ENCODE data around the gene FAM118B. TPM values are rescaled to one million over a fixed set of nuclear protein-coding genes. Genes with fewer than 3 reads are reported as not detected.
A peak's percentile ranks its signal among the peaks of the same experiment; 100 is the strongest.

FAM118B gene
- total RNA-seq, 1 donor from 2014 or later = 26.7 TPM

GRCh38 chr11:126182787-126183445 lies 28.7 kb upstream of the FAM118B start:
- Histone ChIP-seq H3K4me1 (no peaks in the 10 kb centered on the region), H3K36me3 (peaks cover 4% of the 10 kb centered on the region), H3K27ac (replicated peaks) (no peak overlapping the region), H3K4me3 (no peak overlapping the region), H3K27me3 (ENCODE audit: low read depth) (no peaks in the 10 kb centered on the region), H3K9me3 (replicated peaks) (no peaks in the 10 kb centered on the region)
- DNase-seq = no peak
- intact Hi-C loops (cut with micrococcal nuclease) = no loop called here
- TF ChIP-seq, protein P1, sequence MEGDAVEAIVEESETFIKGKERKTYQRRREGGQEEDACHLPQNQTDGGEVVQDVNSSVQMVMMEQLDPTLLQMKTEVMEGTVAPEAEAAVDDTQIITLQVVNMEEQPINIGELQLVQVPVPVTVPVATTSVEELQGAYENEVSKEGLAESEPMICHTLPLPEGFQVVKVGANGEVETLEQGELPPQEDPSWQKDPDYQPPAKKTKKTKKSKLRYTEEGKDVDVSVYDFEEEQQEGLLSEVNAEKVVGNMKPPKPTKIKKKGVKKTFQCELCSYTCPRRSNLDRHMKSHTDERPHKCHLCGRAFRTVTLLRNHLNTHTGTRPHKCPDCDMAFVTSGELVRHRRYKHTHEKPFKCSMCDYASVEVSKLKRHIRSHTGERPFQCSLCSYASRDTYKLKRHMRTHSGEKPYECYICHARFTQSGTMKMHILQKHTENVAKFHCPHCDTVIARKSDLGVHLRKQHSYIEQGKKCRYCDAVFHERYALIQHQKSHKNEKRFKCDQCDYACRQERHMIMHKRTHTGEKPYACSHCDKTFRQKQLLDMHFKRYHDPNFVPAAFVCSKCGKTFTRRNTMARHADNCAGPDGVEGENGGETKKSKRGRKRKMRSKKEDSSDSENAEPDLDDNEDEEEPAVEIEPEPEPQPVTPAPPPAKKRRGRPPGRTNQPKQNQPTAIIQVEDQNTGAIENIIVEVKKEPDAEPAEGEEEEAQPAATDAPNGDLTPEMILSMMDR (IDR thresholded peaks at IDR 0.05; ENCODE audit: borderline replicate concordance) = no peak

DNA sequence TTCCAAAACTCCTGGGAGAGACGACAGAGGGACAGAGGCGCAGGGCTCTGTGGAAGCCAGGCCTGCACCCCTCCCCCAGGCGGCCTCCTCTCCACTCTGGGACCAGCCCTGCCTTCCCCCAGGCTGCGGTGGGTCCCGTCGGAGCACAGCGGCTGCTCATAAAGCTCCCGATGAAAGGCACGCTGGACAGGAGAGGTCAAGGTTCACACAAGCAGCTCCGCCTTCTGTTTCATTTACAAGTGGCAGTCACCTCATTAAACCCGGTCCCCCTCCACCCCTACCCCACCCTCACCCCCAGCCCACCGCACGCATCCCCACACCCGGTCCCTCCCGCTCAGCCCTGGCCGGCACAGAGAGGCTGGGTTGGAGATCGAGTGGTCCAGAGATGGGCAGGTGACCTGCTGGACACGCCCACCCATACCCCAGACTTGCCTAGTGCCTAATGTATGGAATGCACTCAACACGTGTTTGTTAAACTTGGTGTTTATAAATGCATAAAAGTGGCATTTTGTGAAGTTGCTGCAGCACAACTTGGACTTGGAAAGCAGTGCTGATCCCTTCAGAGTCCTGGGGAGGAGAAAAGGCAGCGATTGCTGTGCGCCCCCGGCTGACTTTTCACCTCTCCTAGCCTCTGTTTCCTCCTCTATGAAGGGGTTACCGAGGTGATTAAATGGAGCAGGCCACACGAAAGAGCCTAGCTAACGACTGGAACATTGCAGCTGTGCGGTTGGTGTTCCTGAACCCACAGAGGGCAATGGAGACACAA lies 26.1 kb upstream of the FAM118B start:
- H3K36me3 ChIP-seq = peaks cover 4% of the 10 kb centered on the region
- no peaks in the 10 kb centered on the region for H3K27me3 ChIP-seq (ENCODE audit: low read depth)
- H3K9me3 ChIP-seq (replicated peaks) = no peaks in the 10 kb centered on the region
- intact Hi-C loops (cut with micrococcal nuclease) = no loop called here
- H3K27ac ChIP-seq (replicated peaks) = no peak overlapping the region
- no peak for DNase-seq
- H3K4me1 ChIP-seq = no peaks in the 10 kb centered on the region
- TF ChIP-seq, protein P1 (IDR thresholded peaks at IDR 0.05; ENCODE audit: borderline replicate concordance) = no peak
- H3K4me3 ChIP-seq = no peak overlapping the region

GRCh38 chr11:126186025-126186698 lies 25.4 kb upstream of the FAM118B start:
- DNase-seq = peak; percentile 69
- intact Hi-C loops (cut with micrococcal nuclease) = no loop called here
- Histone ChIP-seq H3K9me3 (replicated peaks) (no peaks in the 10 kb centered on the region), H3K4me1 (no peaks in the 10 kb centered on the region), H3K36me3 (peaks cover 4% of the 10 kb centered on the region), H3K4me3 (no peak overlapping the region), H3K27ac (replicated peaks) (no peak overlapping the region), H3K27me3 (ENCODE audit: low read depth) (no peaks in the 10 kb centered on the region)
- TF ChIP-seq, protein P1 (IDR thresholded peaks at IDR 0.05; ENCODE audit: borderline replicate concordance) = no peak

DNA sequence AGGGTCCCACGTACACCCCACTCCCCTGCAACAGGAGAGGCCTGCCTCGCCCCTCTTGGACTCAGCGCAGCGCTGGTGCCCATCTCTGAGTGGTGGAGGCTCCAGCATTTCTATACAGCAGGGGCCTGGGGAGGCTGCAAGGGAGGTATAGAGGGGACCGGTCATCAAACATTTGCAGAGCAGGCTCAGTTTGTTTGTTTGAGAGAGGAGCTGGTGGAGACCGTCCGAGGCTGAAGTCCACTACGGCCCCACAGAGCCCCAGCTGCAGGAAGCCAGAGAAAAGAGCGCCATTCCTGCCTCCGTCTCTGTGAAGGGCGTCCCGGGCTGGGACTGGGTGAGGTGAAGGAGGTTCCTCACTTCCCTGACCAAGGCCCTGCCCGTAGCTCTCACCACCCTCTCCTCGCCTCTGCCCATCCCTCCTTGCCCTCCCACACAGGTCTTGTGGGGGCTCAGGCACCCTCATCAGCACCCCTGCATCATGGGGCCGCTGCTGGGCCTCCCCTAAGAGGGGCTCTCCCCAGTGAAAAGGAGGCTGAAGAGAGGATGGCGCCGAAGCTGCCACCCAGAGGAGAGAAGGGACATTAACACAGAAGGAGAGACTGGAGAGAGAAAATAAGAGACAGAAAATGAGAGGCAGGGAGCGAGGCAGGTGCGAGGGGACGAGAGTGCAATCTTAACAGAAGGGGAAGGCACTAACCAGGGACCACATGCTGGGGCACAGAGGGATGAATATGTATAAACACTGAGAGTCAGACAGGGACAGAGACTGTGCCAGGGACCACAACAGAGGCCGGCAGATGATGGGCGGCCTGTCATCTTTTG lies 24.7 kb upstream of the FAM118B start:
- DNase-seq = no peak
- TF ChIP-seq, protein P1 (IDR thresholded peaks at IDR 0.05; ENCODE audit: borderline replicate concordance) = no peak
- Histone ChIP-seq H3K27me3 (ENCODE audit: low read depth) (no peaks in the 10 kb centered on the region), H3K36me3 (peaks cover 10% of the 10 kb centered on the region), H3K9me3 (replicated peaks) (no peaks in the 10 kb centered on the region), H3K4me3 (no peak overlapping the region), H3K4me1 (no peaks in the 10 kb centered on the region), H3K27ac (replicated peaks) (no peak overlapping the region)
- intact Hi-C loops (cut with micrococcal nuclease) = no loop called here

Measured in left ventricle myocardium inferior (tissue), 1 donor.